Mucosa of descending colon (tissue), 3 donors: ENCODE measurements around the gene PLD1. TPM values are rescaled to one million over a fixed set of nuclear protein-coding genes. Genes with fewer than 3 reads are reported as not detected.
A peak's percentile ranks its signal among the peaks of the same experiment; 100 is the strongest.

Experiments
- ATAC-seq: fragments of 200-7000 bp; cut with Tn5 transposase; one replicate; pipeline ENCODE4 v1.9.1; 2020; ENCODE audit warnings: mild to moderate bottlenecking, moderate library complexity
- DNase-seq, 3 donors: peaks; one replicate each; pipeline ENCODE4 v3.0.0-alpha.2; 2020
- H3K36me3 ChIP-seq: fragments of 200-600 bp; one replicate; pipeline ENCODE4 v1.8.0; 2021; ENCODE audit warnings: low read depth, mild to moderate bottlenecking
- H3K4me1 ChIP-seq: fragments of 200-600 bp; one replicate; pipeline ENCODE4 v1.8.0; 2021; ENCODE audit warnings: low read depth, mild to moderate bottlenecking
- H3K4me3 ChIP-seq: fragments of 200-600 bp; one replicate; pipeline ENCODE4 v1.8.0; 2021; ENCODE audit warnings: mild to moderate bottlenecking
- H3K9me3 ChIP-seq: fragments of 200-600 bp; one replicate; pipeline ENCODE4 v1.8.0; 2021; ENCODE audit warnings: mild to moderate bottlenecking
- intact Hi-C, 2 donors: fragments of 100-400 bp; cut with DNase I in 1 of 2; cut with micrococcal nuclease in 1 of 2; formaldehyde crosslinking; loops; one replicate each; pipeline versions ENCODE4 v1.11.0 to v1.11.1; 2022; cut with DNase I, micrococcal nuclease
- total RNA-seq, 3 donors: library from RNA; stranded (reverse); fragmentation: NEBNext Ultra II Directional in 2 of 3; extraction: Animal tissue kit (Norgen Biotek cat#: 25700) in 2 of 3; gene quantifications; one replicate each; pipeline versions ENCODE4 v1.2.1 to v1.2.4, GENCODE V29; 2021 to 2023
- TF ChIP-seq, protein P1 (sequence below): fragments of 200-600 bp; IDR thresholded peaks from one replicate; pipeline ENCODE4 v1.8.0; 2022; ENCODE audit warnings: antibody characterized with exemption, mild to moderate bottlenecking
- donor health status: DM: no; HTN: no; CAD: no; lungs with moderate emphysema.
- donor health status: DM: no; HTN: no; CAD: no.
- donor health status: DM: no; HTN: yes; CAD: no.

The PLD1 gene
- total RNA-seq, 3 donors from 2014 or later, result 46.6 to 105 (median 65.1) TPM

DNA sequence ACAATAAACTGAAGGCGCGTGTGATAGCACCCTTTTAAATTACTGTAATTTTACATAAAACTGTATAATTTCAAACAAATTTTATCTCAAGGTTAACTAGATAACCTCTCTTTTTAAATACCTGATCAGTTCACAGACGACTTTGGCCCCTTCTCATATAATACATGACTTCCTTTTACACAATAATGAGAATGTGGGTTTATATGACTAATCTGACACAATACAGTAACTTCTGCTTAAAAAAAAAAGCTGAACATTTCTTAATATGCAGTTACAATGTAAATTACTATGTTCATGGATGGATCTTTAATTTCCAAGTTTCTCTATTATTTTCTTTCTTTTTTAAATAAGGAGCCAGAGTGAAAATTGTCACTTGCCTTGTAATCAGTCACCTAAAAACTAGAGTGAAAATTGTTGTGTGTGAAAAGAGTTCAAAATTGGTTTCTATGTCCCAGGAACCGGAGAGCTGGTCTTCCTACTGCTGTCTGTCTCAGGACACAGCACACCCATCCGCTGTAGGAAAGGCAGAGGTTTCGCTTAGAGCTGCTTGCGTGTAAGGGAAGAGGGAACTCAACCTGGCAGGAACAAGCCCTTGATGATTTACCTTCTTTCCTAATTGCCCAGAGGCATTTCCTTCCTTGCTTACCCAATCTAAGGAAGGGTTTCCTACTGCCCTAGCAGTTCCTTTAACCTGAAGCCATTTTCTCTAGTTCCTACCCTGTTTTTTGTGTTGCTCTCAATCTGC lies 33.3 kb downstream of the PLD1 start:
- H3K4me3 ChIP-seq, result no peak overlapping the region
- no peak for DNase-seq
- H3K36me3 ChIP-seq, result no peaks in the 10 kb centered on the region
- peaks cover 8% of the 10 kb centered on the region for H3K4me1 ChIP-seq
- intact Hi-C loops, result loop anchor here in 1 of 2 donors (5.0 kb wide), 1 partner anchor 140 kb away; no protein-coding TSS in a partner anchor
- TF ChIP-seq, protein P1, sequence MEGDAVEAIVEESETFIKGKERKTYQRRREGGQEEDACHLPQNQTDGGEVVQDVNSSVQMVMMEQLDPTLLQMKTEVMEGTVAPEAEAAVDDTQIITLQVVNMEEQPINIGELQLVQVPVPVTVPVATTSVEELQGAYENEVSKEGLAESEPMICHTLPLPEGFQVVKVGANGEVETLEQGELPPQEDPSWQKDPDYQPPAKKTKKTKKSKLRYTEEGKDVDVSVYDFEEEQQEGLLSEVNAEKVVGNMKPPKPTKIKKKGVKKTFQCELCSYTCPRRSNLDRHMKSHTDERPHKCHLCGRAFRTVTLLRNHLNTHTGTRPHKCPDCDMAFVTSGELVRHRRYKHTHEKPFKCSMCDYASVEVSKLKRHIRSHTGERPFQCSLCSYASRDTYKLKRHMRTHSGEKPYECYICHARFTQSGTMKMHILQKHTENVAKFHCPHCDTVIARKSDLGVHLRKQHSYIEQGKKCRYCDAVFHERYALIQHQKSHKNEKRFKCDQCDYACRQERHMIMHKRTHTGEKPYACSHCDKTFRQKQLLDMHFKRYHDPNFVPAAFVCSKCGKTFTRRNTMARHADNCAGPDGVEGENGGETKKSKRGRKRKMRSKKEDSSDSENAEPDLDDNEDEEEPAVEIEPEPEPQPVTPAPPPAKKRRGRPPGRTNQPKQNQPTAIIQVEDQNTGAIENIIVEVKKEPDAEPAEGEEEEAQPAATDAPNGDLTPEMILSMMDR, result no peak
- peak; percentile 70 for ATAC-seq
- no peaks in the 10 kb centered on the region for H3K9me3 ChIP-seq

DNA sequence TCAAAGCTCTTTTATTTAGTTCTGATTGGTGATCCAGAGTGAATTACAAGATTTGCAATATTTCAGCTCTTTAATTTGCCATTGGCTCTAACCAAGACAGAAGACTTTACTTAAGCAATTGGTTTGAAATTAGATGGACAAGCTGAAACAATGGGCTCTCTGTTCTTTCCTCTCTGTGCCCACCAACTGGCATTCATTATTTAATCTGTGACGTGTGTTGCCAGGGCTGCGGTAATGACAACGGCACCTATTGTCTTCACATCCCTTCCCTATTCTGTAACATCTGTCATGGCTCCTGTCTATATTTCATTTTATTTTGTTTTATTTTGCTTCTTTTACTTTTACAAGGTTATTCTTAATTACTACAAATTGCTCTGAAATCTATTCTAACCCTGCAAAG lies 33.9 kb downstream of the PLD1 start:
- intact Hi-C loops, result loop anchor here in 1 of 2 donors (5.0 kb wide), 1 partner anchor 139 kb away; no protein-coding TSS in a partner anchor
- H3K36me3 ChIP-seq, result no peaks in the 10 kb centered on the region
- H3K4me3 ChIP-seq, result no peak overlapping the region
- TF ChIP-seq, protein P1, result no peak
- H3K9me3 ChIP-seq, result no peaks in the 10 kb centered on the region
- DNase-seq (no peak), ATAC-seq (peak; percentile 72)
- H3K4me1 ChIP-seq, result peaks cover 12% of the 10 kb centered on the region

DNA sequence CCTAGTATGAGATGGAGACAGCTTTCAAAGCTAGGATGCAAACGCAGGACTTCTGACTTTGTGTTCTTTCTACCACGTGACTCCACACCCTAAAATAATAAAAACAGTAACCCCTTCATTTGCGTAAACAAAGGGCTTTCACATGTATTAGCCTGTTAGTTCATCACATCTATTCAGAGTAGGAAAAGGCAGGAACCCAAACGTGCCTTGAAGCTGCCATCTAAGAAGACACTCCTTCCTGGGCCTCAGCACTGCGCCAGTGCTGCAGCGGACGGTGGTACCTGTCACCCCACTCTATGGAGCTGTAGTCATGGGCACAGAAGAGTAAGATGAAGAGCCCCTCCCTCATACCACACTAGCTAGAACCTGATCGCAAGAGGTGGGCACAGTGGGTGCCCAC lies 34.3 kb downstream of the PLD1 start:
- no peak for DNase-seq
- intact Hi-C loops, result loop anchor here in 1 of 2 donors (5.0 kb wide), 1 partner anchor 139 kb away; no protein-coding TSS in a partner anchor
- no peaks in the 10 kb centered on the region for H3K36me3 ChIP-seq
- TF ChIP-seq, protein P1, result no peak
- H3K4me1 ChIP-seq, result peaks cover 13% of the 10 kb centered on the region
- ATAC-seq, result no peak
- no peaks in the 10 kb centered on the region for H3K9me3 ChIP-seq
- no peak overlapping the region for H3K4me3 ChIP-seq

DNA sequence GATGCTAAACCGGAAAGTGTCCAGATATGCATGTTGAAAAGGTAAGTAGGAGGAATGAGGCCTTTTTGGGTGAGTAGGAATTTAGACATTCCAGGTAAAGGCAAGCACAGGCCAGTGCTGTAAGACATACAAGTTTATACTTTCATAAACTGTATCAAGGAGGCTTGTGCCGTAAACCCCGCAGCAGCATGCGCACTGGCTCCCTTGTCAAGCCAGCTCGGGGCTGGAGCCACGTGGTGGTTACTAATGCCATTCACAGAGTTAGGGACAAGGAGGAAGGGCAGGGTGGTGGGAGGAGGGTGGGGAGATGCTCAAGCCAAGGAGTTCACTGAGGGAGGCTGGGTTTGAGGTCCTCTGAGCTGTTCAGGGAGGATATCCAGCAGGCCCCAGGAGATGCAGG lies 35.8 kb downstream of the PLD1 start:
- H3K4me1 ChIP-seq, result peaks cover 23% of the 10 kb centered on the region
- H3K36me3 ChIP-seq, result no peaks in the 10 kb centered on the region
- TF ChIP-seq, protein P1, result no peak
- H3K4me3 ChIP-seq, result no peak overlapping the region
- no peaks in the 10 kb centered on the region for H3K9me3 ChIP-seq
- intact Hi-C loops, result loop anchor here in 1 of 2 donors (5.0 kb wide), 1 partner anchor 122 kb away; no protein-coding TSS in a partner anchor
- DNase-seq (no peak), ATAC-seq (no peak)

GRCh38 chr3:171772427-171773056 lies 37.7 kb downstream of the PLD1 start:
- H3K4me1 ChIP-seq, result peaks cover 26% of the 10 kb centered on the region
- intact Hi-C loops, result loop anchor here in 1 of 2 donors (5.0 kb wide), 1 partner anchor 120 kb away; no protein-coding TSS in a partner anchor

More at GRCh38 chr3:171772427-171773056, 37.7 kb downstream of the PLD1 start:
- Histone ChIP-seq H3K9me3 (no peaks in the 10 kb centered on the region), H3K4me3 (no peak overlapping the region), H3K36me3 (no peaks in the 10 kb centered on the region)
- ATAC-seq (peak; percentile 50), DNase-seq (peak in 1 of 3 donors; percentile 84)
- TF ChIP-seq, protein P1, result peak; percentile 38
